GM21576 (cell line): ENCODE measurements around the gene RPS3.
"Not testable (repeated sequence)": the region's sequence is repeated elsewhere in the genome, so short reads cannot be mapped to it uniquely, and the experiment has no call there.

Experiments used
- ATAC-seq: cut with Tn5 transposase; IDR thresholded peaks from one replicate; pipeline ENCODE4 v1.9.1; 2021; ENCODE audit warnings: mild to moderate bottlenecking, moderate library complexity; ENCODE audit not compliant: unreplicated experiment

Gene RPS3

DNA sequence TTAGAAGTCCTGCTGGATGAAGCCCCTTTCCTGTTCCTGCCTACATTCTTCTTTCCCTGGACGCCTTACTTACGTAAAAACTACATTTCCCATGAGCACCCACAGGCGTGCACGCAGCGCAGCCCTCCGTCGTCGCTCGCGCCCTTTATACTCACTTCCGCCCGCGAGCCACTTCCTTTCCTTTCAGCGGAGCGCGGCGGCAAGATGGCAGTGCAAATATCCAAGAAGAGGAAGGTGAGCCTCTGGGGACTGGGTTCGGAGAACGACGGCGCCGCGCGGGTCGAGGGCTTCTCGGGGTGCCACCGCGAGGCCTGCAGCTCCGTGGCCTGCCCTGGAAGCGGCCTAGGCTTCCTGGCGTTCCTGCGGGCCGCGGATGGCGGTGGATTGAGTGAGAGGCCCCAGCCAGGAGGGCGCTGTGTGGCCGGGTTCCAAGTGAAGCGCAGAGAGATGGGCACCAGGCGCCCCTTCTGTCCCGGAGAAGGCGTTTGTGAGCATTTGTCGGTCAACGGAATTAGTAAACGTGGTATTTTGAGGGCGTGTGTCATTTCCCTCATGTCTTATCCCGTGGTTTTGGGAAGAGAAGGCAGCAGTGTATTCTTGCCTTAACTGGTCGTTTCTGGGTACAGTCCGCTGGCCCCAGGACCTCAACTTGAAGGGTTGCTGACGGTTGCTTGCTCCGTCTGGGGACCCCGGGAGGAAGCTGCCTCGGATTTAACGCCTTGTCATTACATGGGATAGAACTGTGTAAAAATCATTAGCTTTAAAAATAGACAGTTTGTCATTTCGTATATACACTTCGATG is at the start of gene RPS3:
RPS3 (plus strand) TSS at position 175 of the 802 bp plus-strand sequence; CDS start at position 205, 30 bp downstream.
- ATAC-seq, result peak; percentile 90

DNA sequence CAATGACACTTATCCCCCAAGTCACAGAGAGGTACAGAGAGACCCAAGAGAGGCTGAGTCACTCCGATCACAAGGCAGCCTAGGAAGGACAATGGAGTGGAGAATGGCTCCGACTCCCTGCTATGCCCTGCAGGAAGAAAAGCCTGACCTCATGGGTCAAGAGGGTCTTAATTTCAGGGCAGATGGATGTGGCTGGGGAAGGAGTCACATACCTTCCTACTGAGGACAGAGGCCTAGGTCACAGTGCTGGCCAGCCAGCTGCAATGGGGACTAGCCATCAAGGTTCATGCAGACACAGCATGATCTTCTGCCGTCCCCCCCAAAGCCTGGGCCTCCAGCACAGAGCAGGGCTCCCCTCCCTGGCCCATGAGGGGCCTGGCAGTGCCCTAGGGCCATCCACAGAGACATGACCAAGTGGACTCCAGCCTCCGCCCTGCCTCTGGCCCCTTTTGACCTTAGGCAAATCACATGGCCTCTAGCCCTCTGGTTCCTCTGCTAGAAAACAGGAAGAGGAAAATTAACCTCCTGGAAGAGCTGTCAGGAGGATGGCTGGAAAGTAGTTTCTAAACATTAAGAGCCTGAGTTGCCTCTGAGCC is 49.7 kb upstream of the RPS3 start:
- no peak for ATAC-seq

- ATAC-seq, result no peak
Observed at GRCh38 chr11:75350122-75350742, 49.1 kb upstream of the RPS3 start.

- ATAC-seq, result no peak
Observed at GRCh38 chr11:75350743-75351540, 48.4 kb upstream of the RPS3 start.

GRCh38 chr11:75351541-75351790 is 47.9 kb upstream of the RPS3 start, which contains the start of gene ARRB1:
Gene ARRB1, minus strand, starts transcription at chr11:75351661. Its CDS starts 54 bp downstream, at chr11:75351607.
- no peak for ATAC-seq

GRCh38 chr11:75351791-75352587 is 47.3 kb upstream of the RPS3 start:
- ATAC-seq, result no peak

GRCh38 chr11:75352588-75353206 is 46.6 kb upstream of the RPS3 start:
- no peak for ATAC-seq

GRCh38 chr11:75355051-75355450 is 44.3 kb upstream of the RPS3 start:
- no peak for ATAC-seq

DNA sequence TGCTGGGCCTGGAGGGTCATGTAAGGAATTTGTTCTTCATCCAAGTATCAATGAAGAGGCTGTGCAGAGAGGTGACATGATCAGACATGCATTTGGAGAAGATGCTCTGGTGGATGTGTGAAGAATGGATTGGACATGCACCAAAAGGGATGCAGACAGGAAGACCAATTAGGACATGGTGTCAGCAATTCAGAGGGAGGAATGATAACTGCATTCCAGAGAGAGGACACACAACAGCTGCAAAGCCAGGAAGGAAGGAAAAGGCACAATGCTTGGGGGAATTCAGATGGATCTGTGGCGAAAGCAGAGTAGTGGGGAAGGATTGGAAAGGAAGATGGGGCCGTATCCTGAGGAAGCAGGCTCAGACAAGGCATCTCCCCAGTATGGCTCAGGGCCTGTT is 42.7 kb upstream of the RPS3 start:
- no peak for ATAC-seq

- ATAC-seq, result not testable (repeated sequence)
Observed at GRCh38 chr11:75362285-75362684, 37.0 kb upstream of the RPS3 start.

- ATAC-seq, result no peak
Observed at GRCh38 chr11:75365711-75366181, 33.6 kb upstream of the RPS3 start.

GRCh38 chr11:75366826-75367225 is 32.5 kb upstream of the RPS3 start:
- ATAC-seq, result not testable (repeated sequence)

DNA sequence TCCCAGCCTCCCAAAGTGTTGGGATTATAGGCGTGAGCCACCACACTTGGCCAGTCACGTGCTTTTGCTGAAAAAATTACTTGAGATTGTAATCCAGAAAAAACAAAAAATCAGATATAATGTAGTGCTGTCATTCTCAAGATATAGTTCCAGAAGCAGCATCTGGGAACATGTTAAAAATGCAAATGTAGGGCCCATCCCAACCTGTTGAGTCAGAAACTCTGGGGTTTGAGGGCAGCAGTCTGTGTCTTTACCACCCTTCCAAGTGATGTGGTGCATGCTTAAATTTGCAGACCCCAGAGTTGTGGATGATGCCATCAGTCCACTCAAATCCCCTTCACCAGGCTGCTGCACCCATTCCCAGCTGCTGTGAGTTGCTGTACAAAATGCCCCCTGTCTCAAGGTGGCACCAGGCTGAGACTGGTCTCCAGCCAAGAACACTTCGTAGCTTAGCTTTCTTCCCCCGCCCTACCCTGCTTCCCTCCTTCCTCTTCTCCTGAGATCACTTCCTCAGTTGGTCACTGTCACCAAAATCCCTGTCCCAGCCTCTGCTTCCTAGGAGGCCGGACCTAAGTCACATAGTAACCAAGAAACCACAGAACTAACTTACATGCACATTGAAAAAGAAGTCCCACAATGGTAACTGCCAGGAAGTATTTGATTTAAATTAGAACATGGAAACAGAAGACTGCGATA is 29.6 kb upstream of the RPS3 start:
- no peak for ATAC-seq

DNA sequence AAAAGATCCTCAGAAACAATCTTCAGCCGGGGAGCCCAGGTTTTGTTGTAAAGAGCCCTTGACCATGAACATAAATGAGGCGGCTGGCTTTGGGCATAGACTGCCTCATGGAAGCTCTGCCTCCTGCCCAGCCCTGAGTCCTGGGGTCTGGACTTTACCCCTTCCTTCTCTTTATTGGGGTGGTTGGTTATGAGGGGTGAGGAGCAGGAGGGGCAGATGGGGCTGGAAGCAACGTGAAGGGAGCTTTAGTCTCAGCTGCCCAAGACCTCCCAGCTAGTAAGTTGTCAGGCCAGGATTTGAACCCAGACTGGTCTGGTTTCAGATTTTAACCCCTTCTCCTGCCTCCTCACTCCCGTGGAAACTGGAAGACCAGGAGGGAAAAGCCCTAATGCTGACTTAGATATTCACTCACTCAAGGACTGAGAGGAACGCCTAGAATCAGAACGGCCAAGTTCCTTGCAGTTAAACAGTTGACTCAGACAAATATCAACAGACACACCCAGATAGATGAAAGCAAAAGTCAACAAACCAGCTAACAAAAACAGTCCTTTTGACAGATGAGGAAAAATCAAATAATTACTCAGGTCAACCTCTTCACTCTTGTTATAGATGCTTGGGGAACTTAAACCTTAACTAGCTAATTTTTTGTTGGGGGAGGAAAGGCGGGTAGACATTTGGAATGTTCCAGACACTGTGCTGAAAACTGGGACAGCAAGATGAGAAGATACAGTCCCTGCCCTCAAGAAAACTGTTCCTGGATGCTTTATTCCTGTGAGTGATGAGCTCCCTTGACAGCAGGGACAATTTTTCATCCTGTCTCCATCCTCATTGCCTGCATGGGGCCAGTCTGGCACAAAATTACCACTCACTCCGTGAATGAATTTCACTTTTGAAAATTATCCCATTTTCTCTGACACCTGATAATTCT is 27.1 kb upstream of the RPS3 start:
- no peak for ATAC-seq

- no peak for ATAC-seq
Observed at GRCh38 chr11:75373201-75373600, 26.1 kb upstream of the RPS3 start.

DNA sequence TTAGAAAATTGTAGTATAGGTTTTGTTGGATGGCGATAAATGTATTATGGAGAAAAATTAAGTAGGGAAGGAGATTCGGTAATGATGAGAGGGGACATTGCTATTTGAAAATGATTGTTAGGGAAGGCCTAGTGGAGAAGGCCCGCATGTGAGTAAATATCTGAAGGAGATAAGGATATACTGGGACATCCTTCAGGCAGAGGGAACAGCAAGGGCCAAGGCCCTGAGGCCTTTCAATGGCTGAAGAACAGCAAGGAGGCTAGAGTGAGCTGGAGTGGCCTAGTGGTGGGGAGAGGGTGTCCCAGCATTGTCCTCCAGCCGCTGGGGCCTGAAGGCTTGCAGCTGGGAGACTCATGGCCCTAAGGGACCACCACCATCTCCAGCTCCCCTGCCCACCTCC is 24.7 kb upstream of the RPS3 start:
- ATAC-seq, result no peak

GRCh38 chr11:75375626-75376025 is 23.7 kb upstream of the RPS3 start:
- ATAC-seq, result no peak

GRCh38 chr11:75376175-75376574 is 23.1 kb upstream of the RPS3 start:
- ATAC-seq, result no peak
